Ishikawa (cell line): Measurements from ENCODE around the gene KRT20.

Experiments
- CEBPB ChIP-seq: IDR thresholded peaks from 2 replicates; pipeline ENCODE4 v1.6.1; 2012
- CREB1 ChIP-seq: IDR thresholded peaks from 2 replicates; pipeline ENCODE4 v1.6.1; 2012; ENCODE audit warnings: low read depth
- EGR1 ChIP-seq: IDR thresholded peaks from 2 replicates; pipeline ENCODE4 v1.6.1; 2012
- EP300 ChIP-seq: IDR thresholded peaks from 2 replicates; pipeline ENCODE4 v1.6.1; 2012; ENCODE audit warnings: borderline replicate concordance
- FOXM1 ChIP-seq: IDR thresholded peaks from 2 replicates; pipeline ENCODE4 v1.6.1; 2012; ENCODE audit warnings: low read depth, borderline replicate concordance
- NFIC ChIP-seq: IDR thresholded peaks from 2 replicates; pipeline ENCODE4 v1.6.1; 2012
- RAD21 ChIP-seq: IDR thresholded peaks from 2 replicates; pipeline ENCODE4 v1.6.1; 2012; ENCODE audit warnings: low read depth
- TAF1 ChIP-seq: IDR thresholded peaks from 2 replicates; pipeline ENCODE4 v1.6.1; 2012; ENCODE audit warnings: low read depth, mild to moderate bottlenecking
- TCF12 ChIP-seq: IDR thresholded peaks from 2 replicates; pipeline ENCODE4 v1.6.1; 2012; ENCODE audit warnings: low read depth
- TEAD4 ChIP-seq: IDR thresholded peaks from 2 replicates; pipeline ENCODE4 v1.6.1; 2012
- YY1 ChIP-seq: IDR thresholded peaks from 2 replicates; pipeline ENCODE4 v1.6.1; 2012; ENCODE audit warnings: low read depth
- ZBTB7A ChIP-seq: IDR thresholded peaks from 2 replicates; pipeline ENCODE4 v1.6.1; 2012; ENCODE audit warnings: low read depth
- TF ChIP-seq, protein P1 (sequence below): IDR thresholded peaks from 2 replicates; pipeline ENCODE4 v1.6.1; 2012; ENCODE audit warnings: low read depth, mild to moderate bottlenecking
- TF ChIP-seq, protein P2 (sequence below): IDR thresholded peaks from 2 replicates; pipeline ENCODE4 v1.6.1; 2012
- TF ChIP-seq, protein P3 (sequence below): IDR thresholded peaks from 2 replicates; pipeline ENCODE4 v1.6.1; 2012

KRT20 gene

DNA sequence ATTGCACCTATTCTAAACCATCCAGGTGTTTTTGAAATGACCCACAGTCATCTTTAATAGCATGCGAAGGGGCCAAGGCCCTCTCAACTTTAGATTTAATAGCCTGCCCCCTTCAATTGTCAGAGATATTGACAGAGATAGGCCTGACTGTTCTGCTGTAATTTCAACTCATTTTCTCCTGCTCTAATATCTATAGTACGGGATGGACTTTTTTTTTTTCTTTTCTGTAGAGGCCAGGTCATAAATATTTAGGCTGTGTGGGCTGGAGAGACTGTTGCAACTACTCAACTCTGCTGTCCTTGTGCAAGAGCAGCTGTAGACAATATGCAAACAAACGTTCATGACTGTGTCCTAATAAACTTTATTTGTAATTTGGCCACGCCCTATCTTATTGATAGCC is 24.7 kb upstream of the KRT20 start:
- TF ChIP-seq EGR1 = no peak
- no peak for TF ChIP-seq NFIC
- TF ChIP-seq, protein P1, sequence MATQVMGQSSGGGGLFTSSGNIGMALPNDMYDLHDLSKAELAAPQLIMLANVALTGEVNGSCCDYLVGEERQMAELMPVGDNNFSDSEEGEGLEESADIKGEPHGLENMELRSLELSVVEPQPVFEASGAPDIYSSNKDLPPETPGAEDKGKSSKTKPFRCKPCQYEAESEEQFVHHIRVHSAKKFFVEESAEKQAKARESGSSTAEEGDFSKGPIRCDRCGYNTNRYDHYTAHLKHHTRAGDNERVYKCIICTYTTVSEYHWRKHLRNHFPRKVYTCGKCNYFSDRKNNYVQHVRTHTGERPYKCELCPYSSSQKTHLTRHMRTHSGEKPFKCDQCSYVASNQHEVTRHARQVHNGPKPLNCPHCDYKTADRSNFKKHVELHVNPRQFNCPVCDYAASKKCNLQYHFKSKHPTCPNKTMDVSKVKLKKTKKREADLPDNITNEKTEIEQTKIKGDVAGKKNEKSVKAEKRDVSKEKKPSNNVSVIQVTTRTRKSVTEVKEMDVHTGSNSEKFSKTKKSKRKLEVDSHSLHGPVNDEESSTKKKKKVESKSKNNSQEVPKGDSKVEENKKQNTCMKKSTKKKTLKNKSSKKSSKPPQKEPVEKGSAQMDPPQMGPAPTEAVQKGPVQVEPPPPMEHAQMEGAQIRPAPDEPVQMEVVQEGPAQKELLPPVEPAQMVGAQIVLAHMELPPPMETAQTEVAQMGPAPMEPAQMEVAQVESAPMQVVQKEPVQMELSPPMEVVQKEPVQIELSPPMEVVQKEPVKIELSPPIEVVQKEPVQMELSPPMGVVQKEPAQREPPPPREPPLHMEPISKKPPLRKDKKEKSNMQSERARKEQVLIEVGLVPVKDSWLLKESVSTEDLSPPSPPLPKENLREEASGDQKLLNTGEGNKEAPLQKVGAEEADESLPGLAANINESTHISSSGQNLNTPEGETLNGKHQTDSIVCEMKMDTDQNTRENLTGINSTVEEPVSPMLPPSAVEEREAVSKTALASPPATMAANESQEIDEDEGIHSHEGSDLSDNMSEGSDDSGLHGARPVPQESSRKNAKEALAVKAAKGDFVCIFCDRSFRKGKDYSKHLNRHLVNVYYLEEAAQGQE = no peak
- TF ChIP-seq, protein P2, sequence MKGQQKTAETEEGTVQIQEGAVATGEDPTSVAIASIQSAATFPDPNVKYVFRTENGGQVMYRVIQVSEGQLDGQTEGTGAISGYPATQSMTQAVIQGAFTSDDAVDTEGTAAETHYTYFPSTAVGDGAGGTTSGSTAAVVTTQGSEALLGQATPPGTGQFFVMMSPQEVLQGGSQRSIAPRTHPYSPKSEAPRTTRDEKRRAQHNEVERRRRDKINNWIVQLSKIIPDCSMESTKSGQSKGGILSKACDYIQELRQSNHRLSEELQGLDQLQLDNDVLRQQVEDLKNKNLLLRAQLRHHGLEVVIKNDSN = no peak
- no peak for TF ChIP-seq FOXM1
- no peak for TF ChIP-seq YY1
- no peak for TF ChIP-seq CEBPB
- TF ChIP-seq RAD21 = no peak
- no peak for TF ChIP-seq EP300
- no peak for TF ChIP-seq TCF12
- TF ChIP-seq ZBTB7A = no peak
- no peak for TF ChIP-seq CREB1
- TF ChIP-seq, protein P3, sequence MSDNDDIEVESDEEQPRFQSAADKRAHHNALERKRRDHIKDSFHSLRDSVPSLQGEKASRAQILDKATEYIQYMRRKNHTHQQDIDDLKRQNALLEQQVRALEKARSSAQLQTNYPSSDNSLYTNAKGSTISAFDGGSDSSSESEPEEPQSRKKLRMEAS = no peak
- TF ChIP-seq TEAD4 = no peak
- no peak for TF ChIP-seq TAF1

DNA sequence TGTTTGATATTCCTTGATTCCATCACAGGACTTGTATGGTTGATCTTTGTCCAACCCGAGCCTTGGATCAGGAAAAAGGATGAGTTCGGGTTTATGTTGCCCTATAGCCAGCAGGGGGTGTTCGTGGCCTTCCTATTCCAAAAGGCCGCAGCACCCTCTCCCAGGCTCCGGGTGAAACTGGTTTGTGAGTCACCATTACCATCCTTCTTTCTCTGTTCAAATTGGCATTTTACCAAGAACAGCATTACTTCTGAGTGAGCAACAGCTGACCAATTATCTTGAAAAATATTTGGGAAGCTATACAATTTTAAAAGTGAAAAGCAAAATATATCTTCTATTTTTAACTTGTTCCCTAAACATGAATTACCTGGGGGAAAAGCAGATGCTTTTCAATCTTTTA is 24.3 kb upstream of the KRT20 start:
- TF ChIP-seq FOXM1 (no peak), NFIC (peak; percentile 77), TCF12 (0 out of 2 replicates have a peak, but pooled peaks have one; percentile 35), RAD21 (peak; percentile 95)

DNA sequence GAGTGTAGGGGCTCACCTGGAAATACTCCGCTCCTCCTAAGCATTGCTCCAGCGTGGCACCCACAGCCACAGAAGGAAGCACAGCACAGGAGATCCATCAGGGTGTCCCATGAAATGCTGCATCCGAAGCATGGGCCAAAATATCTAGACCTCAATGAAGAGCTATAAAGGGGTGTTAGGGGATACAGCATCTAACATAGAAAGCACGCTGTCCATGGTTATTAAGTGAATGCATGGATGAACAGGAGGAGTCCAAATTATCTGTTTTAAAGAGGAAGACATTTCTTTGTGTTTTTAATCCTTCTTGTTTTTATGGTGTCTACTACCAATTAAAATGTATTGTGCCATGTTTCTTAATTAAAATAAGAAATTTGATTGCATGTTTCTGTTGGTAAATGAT is 21.6 kb upstream of the KRT20 start:
- TF ChIP-seq EP300 = no peak
- TF ChIP-seq, protein P1 = peak; percentile 68

DNA sequence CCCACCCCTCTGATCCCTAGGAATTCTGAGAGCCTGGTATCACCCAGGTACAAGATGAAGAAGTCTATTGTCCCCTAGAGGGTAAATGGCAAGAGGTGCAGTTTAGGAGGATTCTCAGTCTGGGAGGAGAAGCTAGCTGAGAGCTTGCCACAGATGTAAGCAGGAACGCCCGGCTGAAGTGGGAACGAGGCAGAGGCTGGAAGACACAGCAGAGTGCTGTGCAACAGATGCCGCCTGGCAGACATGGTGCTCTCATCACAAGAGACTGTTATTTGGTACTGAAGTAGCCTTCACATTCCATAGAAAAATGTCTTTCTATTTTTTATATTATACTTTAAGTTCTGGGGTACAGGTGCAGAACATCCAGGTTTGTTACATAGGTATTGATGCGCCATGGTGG is 20.3 kb upstream of the KRT20 start:
- no peak for TF ChIP-seq CREB1
- TF ChIP-seq CEBPB = no peak
- TF ChIP-seq, protein P3 = no peak
- TF ChIP-seq TAF1 = no peak
- no peak for TF ChIP-seq EP300
- TF ChIP-seq YY1 = no peak
- TF ChIP-seq ZBTB7A = no peak
- TF ChIP-seq TEAD4 = no peak
- TF ChIP-seq, protein P1 = no peak
- TF ChIP-seq RAD21 = no peak
- no peak for TF ChIP-seq NFIC
- TF ChIP-seq, protein P2 = no peak
- TF ChIP-seq TCF12 = no peak
- no peak for TF ChIP-seq FOXM1
